Skeletal muscle cell (primary cell): ENCODE results near the gene OTC.

ENCODE experiments used
- DNase-seq: peaks from one replicate; pipeline ENCODE4 v3.0.0-alpha.2; 2010; ENCODE audit warnings: low read depth
- H3K4me3 ChIP-seq: 2 replicates; pipeline ENCODE4 v1.5.1; 2011; ENCODE audit warnings: low read depth, mild to moderate bottlenecking, control low read depth, low read length, moderate library complexity

Gene OTC

GRCh38 chrX:38438321-38438720, 85.9 kb downstream of the OTC start:
- no peak for DNase-seq
- H3K4me3 ChIP-seq: no peak overlapping the region

GRCh38 chrX:38452603-38453002, 100.2 kb downstream of the OTC start:
- no peak for DNase-seq
- no peak overlapping the region for H3K4me3 ChIP-seq

GRCh38 chrX:38458071-38458470, 105.7 kb downstream of the OTC start:
- DNase-seq: no peak
- H3K4me3 ChIP-seq: no peak overlapping the region

DNA sequence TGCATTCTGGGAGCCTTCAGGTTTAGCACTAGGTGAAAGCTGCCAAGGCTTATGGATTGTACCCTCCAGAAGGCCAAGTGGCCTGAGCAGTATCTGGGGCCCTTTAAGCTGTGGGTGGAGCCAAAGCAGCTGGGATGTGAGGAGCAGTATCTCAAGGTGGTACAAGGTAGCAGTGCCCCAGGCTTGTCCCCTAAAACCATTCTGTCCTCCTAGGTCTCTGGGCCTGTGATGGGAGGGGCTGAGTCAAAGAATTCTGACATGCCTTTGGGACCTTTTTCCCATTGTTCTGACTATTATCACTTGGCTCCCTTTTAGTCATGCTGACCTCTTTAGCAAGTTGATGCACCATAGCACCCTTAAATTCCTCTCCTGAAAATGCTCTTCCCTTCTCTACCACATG, 109.9 kb downstream of the OTC start:
- no peak overlapping the region for H3K4me3 ChIP-seq
- DNase-seq: no peak

- no peak overlapping the region for H3K4me3 ChIP-seq
- no peak for DNase-seq
These were observed 113.3 kb downstream of the OTC start for GRCh38 chrX:38465686-38466085.

DNA sequence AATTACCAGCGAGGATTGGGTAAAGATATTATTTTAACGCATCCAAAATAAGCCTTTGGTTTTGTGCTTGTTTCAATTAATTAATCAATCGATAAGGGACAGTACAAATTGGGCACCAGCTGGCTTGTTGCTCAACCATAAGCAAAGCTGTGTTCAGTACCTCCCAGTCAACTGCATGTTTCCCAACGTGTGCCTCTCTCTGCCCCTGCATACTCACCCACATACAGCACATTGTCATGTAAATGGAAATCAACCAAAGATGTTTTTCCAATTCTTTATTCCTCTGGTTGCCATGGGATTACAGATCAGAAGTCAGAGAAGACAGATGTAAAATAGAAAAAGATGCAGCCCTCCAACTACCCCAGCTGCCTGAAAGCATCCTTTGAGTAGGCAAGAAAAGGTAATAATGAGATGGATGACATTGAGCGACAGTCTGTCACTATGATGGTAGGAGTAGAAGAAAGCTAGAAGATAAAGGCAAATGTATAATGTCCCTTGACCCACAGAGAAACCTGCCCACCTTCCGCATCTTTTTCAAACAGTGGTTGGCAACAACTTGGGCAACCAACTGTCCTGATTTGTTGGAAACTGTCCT, 116.3 kb downstream of the OTC start:
- DNase-seq: no peak
- no peak overlapping the region for H3K4me3 ChIP-seq
